ENCODE data around the gene PPM1N. TPM values are rescaled to one million over a fixed set of nuclear protein-coding genes. Genes with fewer than 3 reads are reported as not detected.

PPM1N gene
- total and polyA plus RNA-seq, 2 of the 13 experiments (the other 11 are each of a cell fraction or from before 2014, with no cell fraction given), result 0.31 to 1.8 TPM

DNA sequence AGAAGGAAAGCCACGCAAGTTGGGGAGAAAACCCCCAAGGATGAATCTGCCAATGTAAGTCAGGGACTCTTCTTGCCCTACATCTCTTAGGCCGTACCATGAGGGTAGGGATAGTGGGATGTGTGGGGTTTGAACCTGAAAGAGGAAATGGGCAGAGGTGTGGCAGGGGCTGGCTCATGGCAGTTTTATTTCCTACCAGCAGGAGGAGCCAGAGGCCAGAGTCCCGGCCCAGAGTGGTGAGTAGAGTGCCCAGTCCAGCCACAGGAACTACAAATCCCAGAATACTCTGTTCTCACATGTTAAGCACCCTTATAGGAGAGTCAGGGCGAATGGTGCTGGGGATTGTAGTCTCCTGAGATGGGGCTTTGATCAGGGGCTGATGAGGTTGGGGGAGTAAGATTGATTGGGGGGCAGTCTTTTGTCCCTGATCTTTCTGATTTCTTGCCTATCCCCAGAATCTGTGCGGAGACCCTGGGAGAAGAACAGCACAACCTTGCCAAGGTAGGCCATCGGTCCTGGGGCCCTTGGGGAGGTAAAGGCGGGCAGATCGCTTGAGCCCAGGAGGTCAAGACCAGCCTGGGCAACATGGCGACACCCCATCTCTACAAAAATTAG, 25.5 kb downstream of the PPM1N start (continued):
- TF ChIP-seq, protein P1, sequence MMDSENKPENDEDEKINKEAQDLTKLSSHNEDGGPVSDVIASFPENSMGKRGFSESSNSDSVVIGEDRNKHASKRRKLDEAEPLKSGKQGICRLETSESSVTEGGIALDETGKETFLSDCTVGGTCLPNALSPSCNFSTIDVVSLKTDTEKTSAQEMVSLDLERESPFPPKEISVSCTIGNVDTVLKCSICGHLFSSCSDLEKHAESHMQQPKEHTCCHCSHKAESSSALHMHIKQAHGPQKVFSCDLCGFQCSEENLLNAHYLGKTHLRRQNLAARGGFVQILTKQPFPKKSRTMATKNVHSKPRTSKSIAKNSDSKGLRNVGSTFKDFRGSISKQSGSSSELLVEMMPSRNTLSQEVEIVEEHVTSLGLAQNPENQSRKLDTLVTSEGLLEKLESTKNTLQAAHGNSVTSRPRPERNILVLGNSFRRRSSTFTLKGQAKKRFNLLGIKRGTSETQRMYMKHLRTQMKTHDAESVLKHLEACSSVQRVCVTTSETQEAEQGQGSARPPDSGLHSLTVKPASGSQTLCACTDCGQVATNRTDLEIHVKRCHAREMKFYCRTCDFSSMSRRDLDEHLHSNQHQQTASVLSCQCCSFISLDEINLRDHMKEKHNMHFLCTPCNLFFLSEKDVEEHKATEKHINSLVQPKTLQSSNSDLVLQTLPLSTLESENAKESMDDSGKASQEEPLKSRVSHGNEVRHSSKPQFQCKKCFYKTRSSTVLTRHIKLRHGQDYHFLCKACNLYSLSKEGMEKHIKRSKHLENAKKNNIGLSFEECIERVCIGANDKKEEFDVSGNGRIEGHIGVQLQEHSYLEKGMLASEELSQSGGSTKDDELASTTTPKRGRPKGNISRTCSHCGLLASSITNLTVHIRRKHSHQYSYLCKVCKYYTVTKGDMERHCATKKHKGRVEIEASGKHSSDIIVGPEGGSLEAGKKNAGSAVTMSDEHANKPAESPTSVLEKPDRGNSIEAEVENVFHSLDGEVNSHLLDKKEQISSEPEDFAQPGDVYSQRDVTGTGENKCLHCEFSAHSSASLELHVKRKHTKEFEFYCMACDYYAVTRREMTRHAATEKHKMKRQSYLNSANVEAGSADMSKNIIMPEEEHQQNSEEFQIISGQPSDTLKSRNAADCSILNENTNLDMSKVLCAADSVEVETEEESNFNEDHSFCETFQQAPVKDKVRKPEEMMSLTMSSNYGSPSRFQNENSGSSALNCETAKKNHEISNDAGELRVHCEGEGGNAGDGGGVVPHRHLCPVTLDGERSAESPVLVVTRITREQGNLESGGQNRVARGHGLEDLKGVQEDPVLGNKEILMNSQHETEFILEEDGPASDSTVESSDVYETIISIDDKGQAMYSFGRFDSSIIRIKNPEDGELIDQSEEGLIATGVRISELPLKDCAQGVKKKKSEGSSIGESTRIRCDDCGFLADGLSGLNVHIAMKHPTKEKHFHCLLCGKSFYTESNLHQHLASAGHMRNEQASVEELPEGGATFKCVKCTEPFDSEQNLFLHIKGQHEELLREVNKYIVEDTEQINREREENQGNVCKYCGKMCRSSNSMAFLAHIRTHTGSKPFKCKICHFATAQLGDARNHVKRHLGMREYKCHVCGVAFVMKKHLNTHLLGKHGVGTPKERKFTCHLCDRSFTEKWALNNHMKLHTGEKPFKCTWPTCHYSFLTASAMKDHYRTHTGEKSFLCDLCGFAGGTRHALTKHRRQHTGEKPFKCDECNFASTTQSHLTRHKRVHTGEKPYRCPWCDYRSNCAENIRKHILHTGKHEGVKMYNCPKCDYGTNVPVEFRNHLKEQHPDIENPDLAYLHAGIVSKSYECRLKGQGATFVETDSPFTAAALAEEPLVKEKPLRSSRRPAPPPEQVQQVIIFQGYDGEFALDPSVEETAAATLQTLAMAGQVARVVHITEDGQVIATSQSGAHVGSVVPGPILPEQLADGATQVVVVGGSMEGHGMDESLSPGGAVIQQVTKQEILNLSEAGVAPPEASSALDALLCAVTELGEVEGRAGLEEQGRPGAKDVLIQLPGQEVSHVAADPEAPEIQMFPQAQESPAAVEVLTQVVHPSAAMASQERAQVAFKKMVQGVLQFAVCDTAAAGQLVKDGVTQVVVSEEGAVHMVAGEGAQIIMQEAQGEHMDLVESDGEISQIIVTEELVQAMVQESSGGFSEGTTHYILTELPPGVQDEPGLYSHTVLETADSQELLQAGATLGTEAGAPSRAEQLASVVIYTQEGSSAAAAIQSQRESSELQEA (CRISPR knock-in tag; IDR thresholded peaks at IDR 0.05; ENCODE audit: not compliant biosample characterization), result no peak
- TF ChIP-seq, protein P2, sequence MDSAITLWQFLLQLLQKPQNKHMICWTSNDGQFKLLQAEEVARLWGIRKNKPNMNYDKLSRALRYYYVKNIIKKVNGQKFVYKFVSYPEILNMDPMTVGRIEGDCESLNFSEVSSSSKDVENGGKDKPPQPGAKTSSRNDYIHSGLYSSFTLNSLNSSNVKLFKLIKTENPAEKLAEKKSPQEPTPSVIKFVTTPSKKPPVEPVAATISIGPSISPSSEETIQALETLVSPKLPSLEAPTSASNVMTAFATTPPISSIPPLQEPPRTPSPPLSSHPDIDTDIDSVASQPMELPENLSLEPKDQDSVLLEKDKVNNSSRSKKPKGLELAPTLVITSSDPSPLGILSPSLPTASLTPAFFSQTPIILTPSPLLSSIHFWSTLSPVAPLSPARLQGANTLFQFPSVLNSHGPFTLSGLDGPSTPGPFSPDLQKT (CRISPR knock-in tag; IDR thresholded peaks at IDR 0.05; ENCODE audit: borderline replicate concordance), result no peak
- TF ChIP-seq ZFYVE20 (CRISPR knock-in tag; IDR thresholded peaks at IDR 0.05; ENCODE audit: borderline replicate concordance, low read depth) (no peak), ZNF468 (CRISPR knock-in tag; IDR thresholded peaks at IDR 0.05) (no peak), KAT7 (CRISPR knock-in tag; IDR thresholded peaks at IDR 0.05; ENCODE audit: borderline replicate concordance) (no peak), HMGA1 (CRISPR knock-in tag; conservative IDR thresholded peaks at IDR 0.05) (no peak), ZNF446 (CRISPR knock-in tag; IDR thresholded peaks at IDR 0.05) (no peak), RBFOX2 (IDR thresholded peaks at IDR 0.05; ENCODE audit: low read depth, low read length) (no peak), PPARG (CRISPR knock-in tag; conservative IDR thresholded peaks at IDR 0.05) (no peak), ZNF136 (CRISPR knock-in tag; IDR thresholded peaks at IDR 0.05; ENCODE audit: low read depth) (no peak), ZNF205 (CRISPR knock-in tag; IDR thresholded peaks at IDR 0.05) (no peak), MEIS2 (CRISPR knock-in tag; IDR thresholded peaks at IDR 0.05) (no peak), ARNT (IDR thresholded peaks at IDR 0.05) (no peak), ZNF432 (CRISPR knock-in tag; IDR thresholded peaks at IDR 0.05; ENCODE audit: borderline replicate concordance) (no peak), RARG (CRISPR knock-in tag; IDR thresholded peaks at IDR 0.05; ENCODE audit: low read depth) (no peak), ZNF615 (CRISPR knock-in tag; IDR thresholded peaks at IDR 0.05; ENCODE audit: borderline replicate concordance) (no peak), RAD21 (CRISPR knock-in tag; IDR thresholded peaks at IDR 0.05) (peak; percentile 88), ZFP82 (CRISPR knock-in tag; IDR thresholded peaks at IDR 0.05; ENCODE audit: borderline replicate concordance) (no peak)
- TF ChIP-seq, protein P3, sequence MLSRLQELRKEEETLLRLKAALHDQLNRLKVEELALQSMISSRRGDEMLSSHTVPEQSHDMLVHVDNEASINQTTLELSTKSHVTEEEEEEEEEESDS (CRISPR knock-in tag; IDR thresholded peaks at IDR 0.05; ENCODE audit: borderline replicate concordance), result no peak
- TF ChIP-seq, protein P4, sequence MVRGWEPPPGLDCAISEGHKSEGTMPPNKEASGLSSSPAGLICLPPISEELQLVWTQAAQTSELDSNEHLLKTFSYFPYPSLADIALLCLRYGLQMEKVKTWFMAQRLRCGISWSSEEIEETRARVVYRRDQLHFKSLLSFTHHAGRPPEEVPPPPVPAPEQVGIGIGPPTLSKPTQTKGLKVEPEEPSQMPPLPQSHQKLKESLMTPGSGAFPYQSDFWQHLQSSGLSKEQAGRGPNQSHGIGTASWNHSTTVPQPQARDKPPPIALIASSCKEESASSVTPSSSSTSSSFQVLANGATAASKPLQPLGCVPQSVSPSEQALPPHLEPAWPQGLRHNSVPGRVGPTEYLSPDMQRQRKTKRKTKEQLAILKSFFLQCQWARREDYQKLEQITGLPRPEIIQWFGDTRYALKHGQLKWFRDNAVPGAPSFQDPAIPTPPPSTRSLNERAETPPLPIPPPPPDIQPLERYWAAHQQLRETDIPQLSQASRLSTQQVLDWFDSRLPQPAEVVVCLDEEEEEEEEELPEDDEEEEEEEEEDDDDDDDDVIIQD (CRISPR knock-in tag; IDR thresholded peaks at IDR 0.05; ENCODE audit: low read depth), result no peak
